Skeletal muscle satellite cell (primary cell): ENCODE measurements around the gene IL12RB2.
A peak's percentile ranks its signal among the peaks of the same experiment; 100 is the strongest.
"Not testable (repeated sequence)": the region's sequence is repeated elsewhere in the genome, so short reads cannot be mapped to it uniquely, and the experiment has no call there.

Source experiments
- H3K27me3 ChIP-seq: 2 replicates; pipeline ENCODE4 v1.7.0; 2013; ENCODE audit warnings: low read length; ENCODE audit not compliant: control insufficient read depth, insufficient read depth
- H3K36me3 ChIP-seq: 2 replicates; pipeline ENCODE4 v1.7.0; 2013; ENCODE audit warnings: mild to moderate bottlenecking, control low read depth, low read length; ENCODE audit not compliant: insufficient read depth
- H3K4me1 ChIP-seq: 2 replicates; pipeline ENCODE4 v1.7.0; 2013; ENCODE audit warnings: low read length; ENCODE audit not compliant: control insufficient read depth, insufficient read depth
- H3K4me2 ChIP-seq: 2 replicates; pipeline ENCODE4 v1.7.0; 2013; ENCODE audit warnings: mild to moderate bottlenecking, low read length
- H3K4me3 ChIP-seq: 2 replicates; pipeline ENCODE4 v1.7.0; 2013; ENCODE audit warnings: low read length
- H3K9ac ChIP-seq: 2 replicates; pipeline ENCODE4 v1.7.0; 2013; ENCODE audit warnings: mild to moderate bottlenecking, low read depth, low read length, moderate library complexity
- H3K9me3 ChIP-seq: replicated peaks from 2 replicates; pipeline ENCODE4 v1.7.0; 2013; ENCODE audit warnings: mild to moderate bottlenecking, control low read depth, low read length

IL12RB2 gene

GRCh38 chr1:67381154-67381553 is 73.5 kb downstream of the IL12RB2 start:
- no peak overlapping the region for H3K4me3 ChIP-seq

GRCh38 chr1:67382292-67382691 is 74.6 kb downstream of the IL12RB2 start:
- H3K9me3 ChIP-seq, result no peaks in the 10 kb centered on the region
- no peak overlapping the region for H3K4me3 ChIP-seq
- no peaks in the 10 kb centered on the region for H3K36me3 ChIP-seq
- no peaks in the 10 kb centered on the region for H3K4me1 ChIP-seq
- H3K9ac ChIP-seq, result no peak overlapping the region
- no peak overlapping the region for H3K4me2 ChIP-seq
- H3K27me3 ChIP-seq, result no peaks in the 10 kb centered on the region

More at GRCh38 chr1:67381154-67381553, 73.5 kb downstream of the IL12RB2 start:
- Histone ChIP-seq H3K4me2 (no peak overlapping the region), H3K9ac (no peak overlapping the region), H3K9me3 (no peaks in the 10 kb centered on the region), H3K4me1 (no peaks in the 10 kb centered on the region), H3K36me3 (no peaks in the 10 kb centered on the region), H3K27me3 (no peaks in the 10 kb centered on the region)

GRCh38 chr1:67383999-67384638 is 76.4 kb downstream of the IL12RB2 start:
- H3K4me2 ChIP-seq, result no peak overlapping the region
- H3K27me3 ChIP-seq, result no peaks in the 10 kb centered on the region
- no peak overlapping the region for H3K4me3 ChIP-seq
- no peaks in the 10 kb centered on the region for H3K9me3 ChIP-seq
- H3K36me3 ChIP-seq, result no peaks in the 10 kb centered on the region
- no peak overlapping the region for H3K9ac ChIP-seq
- no peaks in the 10 kb centered on the region for H3K4me1 ChIP-seq

GRCh38 chr1:67390041-67390887 is 82.6 kb downstream of the IL12RB2 start:
- no peaks in the 10 kb centered on the region for H3K36me3 ChIP-seq
- H3K9me3 ChIP-seq, result no peaks in the 10 kb centered on the region
- peaks cover 12% of the 10 kb centered on the region for H3K4me1 ChIP-seq
- peak overlapping the region; percentile 1 for H3K4me2 ChIP-seq
- H3K9ac ChIP-seq, result no peak overlapping the region
- no peak overlapping the region for H3K4me3 ChIP-seq
- H3K27me3 ChIP-seq, result no peaks in the 10 kb centered on the region

- H3K27me3 ChIP-seq, result no peaks in the 10 kb centered on the region
- peaks cover 12% of the 10 kb centered on the region for H3K4me1 ChIP-seq
- H3K4me3 ChIP-seq, result no peak overlapping the region
- no peaks in the 10 kb centered on the region for H3K36me3 ChIP-seq
- no peaks in the 10 kb centered on the region for H3K9me3 ChIP-seq
- H3K4me2 ChIP-seq, result no peak overlapping the region
- H3K9ac ChIP-seq, result no peak overlapping the region
Measured at GRCh38 chr1:67393240-67393639, 85.6 kb downstream of the IL12RB2 start.

GRCh38 chr1:67393737-67394136 is 86.1 kb downstream of the IL12RB2 start:
- Histone ChIP-seq H3K36me3 (no peaks in the 10 kb centered on the region), H3K4me1 (peaks cover 12% of the 10 kb centered on the region), H3K27me3 (no peaks in the 10 kb centered on the region), H3K9ac (no peak overlapping the region), H3K9me3 (no peaks in the 10 kb centered on the region), H3K4me3 (no peak overlapping the region), H3K4me2 (no peak overlapping the region)

- Histone ChIP-seq H3K9ac (no peak overlapping the region), H3K4me2 (no peak overlapping the region), H3K9me3 (no peaks in the 10 kb centered on the region), H3K4me3 (no peak overlapping the region), H3K4me1 (peaks cover 12% of the 10 kb centered on the region), H3K36me3 (peaks cover 3% of the 10 kb centered on the region), H3K27me3 (no peaks in the 10 kb centered on the region)
Measured at GRCh38 chr1:67394548-67394947, 86.9 kb downstream of the IL12RB2 start.

GRCh38 chr1:67399199-67399993 is 91.7 kb downstream of the IL12RB2 start:
- no peak overlapping the region for H3K4me3 ChIP-seq
- no peaks in the 10 kb centered on the region for H3K9me3 ChIP-seq
- no peak overlapping the region for H3K9ac ChIP-seq
- H3K27me3 ChIP-seq, result no peaks in the 10 kb centered on the region
- peaks cover 3% of the 10 kb centered on the region for H3K36me3 ChIP-seq
- peaks cover under 1% of the 10 kb centered on the region for H3K4me1 ChIP-seq
- H3K4me2 ChIP-seq, result no peak overlapping the region

GRCh38 chr1:67400029-67400786 is 92.5 kb downstream of the IL12RB2 start:
- H3K9me3 ChIP-seq, H3K4me3 ChIP-seq, H3K4me1 ChIP-seq, H3K36me3 ChIP-seq, H3K27me3 ChIP-seq, H3K4me2 ChIP-seq, H3K9ac ChIP-seq: not testable (repeated sequence)

- no peak overlapping the region for H3K4me2 ChIP-seq
- peaks cover 17% of the 10 kb centered on the region for H3K36me3 ChIP-seq
- no peak overlapping the region for H3K4me3 ChIP-seq
- H3K4me1 ChIP-seq, result peaks cover 4% of the 10 kb centered on the region
- H3K27me3 ChIP-seq, result no peaks in the 10 kb centered on the region
- no peak overlapping the region for H3K9ac ChIP-seq
- no peaks in the 10 kb centered on the region for H3K9me3 ChIP-seq
Measured at GRCh38 chr1:67401443-67401842, 93.8 kb downstream of the IL12RB2 start.

GRCh38 chr1:67404212-67404620 is 96.5 kb downstream of the IL12RB2 start:
- no peak overlapping the region for H3K4me2 ChIP-seq
- no peaks in the 10 kb centered on the region for H3K9me3 ChIP-seq
- no peak overlapping the region for H3K9ac ChIP-seq
- H3K36me3 ChIP-seq, result peaks cover 20% of the 10 kb centered on the region
- no peak overlapping the region for H3K4me3 ChIP-seq
- H3K4me1 ChIP-seq, result peaks cover 4% of the 10 kb centered on the region
- H3K27me3 ChIP-seq, result no peaks in the 10 kb centered on the region
